Measurements from ENCODE around the gene USP5. TPM values are rescaled to one million over a fixed set of nuclear protein-coding genes. Genes with fewer than 3 reads are reported as not detected.

The USP5 gene
- total RNA-seq, 1 donor, result 84.0 TPM

DNA sequence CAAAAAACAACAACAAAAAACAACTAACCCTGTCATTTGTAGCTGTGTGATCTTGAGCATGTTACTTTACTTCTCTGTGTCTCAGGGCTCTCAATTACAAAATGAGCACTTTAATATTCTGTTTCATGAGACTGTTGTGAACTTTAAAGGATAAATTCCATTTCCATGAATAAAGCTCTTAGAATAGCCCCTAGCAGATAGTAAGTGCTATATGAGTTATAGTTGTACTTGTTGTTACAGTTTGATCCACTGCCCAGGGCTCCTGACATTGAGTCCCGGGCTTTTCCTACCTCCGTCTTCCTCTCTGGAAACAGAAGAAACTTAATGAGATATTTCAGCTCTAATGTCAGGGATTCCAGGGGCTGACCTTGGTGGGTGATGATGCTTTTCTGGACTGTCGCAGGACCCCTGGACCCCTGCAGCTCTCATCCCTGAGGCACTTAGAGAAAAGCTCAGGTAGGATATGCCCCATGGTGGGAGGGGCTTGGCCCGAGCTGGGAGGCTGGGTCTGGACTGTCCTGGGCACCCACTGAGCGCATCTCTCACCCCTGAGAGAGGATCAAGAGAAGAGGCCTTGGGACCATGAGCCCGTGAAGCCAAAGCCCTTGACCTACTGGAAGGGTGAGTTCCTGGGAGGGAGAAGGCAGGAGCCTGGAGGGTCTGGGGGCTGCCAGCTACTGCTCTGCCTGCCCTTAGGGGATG, 18.6 kb upstream of the USP5 start:
- no peak for DNase-seq (ENCODE audit: low read depth)
- TF ChIP-seq, protein P1, sequence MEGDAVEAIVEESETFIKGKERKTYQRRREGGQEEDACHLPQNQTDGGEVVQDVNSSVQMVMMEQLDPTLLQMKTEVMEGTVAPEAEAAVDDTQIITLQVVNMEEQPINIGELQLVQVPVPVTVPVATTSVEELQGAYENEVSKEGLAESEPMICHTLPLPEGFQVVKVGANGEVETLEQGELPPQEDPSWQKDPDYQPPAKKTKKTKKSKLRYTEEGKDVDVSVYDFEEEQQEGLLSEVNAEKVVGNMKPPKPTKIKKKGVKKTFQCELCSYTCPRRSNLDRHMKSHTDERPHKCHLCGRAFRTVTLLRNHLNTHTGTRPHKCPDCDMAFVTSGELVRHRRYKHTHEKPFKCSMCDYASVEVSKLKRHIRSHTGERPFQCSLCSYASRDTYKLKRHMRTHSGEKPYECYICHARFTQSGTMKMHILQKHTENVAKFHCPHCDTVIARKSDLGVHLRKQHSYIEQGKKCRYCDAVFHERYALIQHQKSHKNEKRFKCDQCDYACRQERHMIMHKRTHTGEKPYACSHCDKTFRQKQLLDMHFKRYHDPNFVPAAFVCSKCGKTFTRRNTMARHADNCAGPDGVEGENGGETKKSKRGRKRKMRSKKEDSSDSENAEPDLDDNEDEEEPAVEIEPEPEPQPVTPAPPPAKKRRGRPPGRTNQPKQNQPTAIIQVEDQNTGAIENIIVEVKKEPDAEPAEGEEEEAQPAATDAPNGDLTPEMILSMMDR (IDR thresholded peaks at IDR 0.05; ENCODE audit: insufficient read depth, low read length), result no peak
- H3K4me3 ChIP-seq (ENCODE audit: low read depth, low read length), result no peak overlapping the region

DNA sequence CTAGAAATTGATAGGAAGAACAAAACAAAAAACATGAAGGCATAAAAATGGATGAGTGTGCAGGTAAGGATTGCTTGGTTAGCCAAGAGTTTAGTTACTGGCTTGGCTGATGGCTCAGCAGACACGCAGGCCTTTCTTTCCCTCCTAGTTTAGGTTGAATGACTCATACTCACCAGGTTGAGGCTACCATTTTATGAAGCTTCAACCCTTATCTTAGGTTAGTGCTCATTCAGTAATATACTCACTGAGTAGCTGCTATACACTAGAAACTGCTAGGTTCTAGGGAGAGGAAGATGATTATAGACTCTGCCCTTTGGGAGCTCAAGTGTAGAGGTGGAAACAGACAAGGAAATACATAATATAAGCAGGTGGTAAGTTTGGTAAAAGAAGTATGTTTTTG, 17.7 kb upstream of the USP5 start:
- TF ChIP-seq, protein P1 (IDR thresholded peaks at IDR 0.05; ENCODE audit: insufficient read depth, low read length), result no peak
- H3K4me3 ChIP-seq (ENCODE audit: low read depth, low read length), result no peak overlapping the region
- no peak for DNase-seq (ENCODE audit: low read depth)

DNA sequence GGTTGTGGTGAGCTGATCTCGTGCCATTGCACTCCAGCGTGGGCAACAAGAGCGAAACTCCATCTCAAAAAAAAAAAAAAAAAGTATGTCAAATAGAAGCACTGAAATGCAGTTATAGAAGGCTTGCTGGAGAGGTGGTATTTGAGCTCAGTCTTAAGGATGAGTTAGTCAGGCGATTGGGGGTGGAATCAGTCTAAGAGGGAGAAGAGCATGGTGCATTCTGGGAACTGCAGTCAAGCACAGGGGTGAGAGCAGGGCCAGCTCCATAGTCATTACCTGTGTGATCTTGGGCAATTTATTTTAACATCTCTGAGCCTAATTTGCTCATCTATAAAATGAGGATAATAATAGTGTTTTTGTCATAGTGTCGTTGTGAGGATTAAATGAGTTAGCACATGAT, 17.1 kb upstream of the USP5 start:
- no peak overlapping the region for H3K4me3 ChIP-seq (ENCODE audit: low read depth, low read length)
- TF ChIP-seq, protein P1 (IDR thresholded peaks at IDR 0.05; ENCODE audit: insufficient read depth, low read length), result no peak
- no peak for DNase-seq (ENCODE audit: low read depth)

DNA sequence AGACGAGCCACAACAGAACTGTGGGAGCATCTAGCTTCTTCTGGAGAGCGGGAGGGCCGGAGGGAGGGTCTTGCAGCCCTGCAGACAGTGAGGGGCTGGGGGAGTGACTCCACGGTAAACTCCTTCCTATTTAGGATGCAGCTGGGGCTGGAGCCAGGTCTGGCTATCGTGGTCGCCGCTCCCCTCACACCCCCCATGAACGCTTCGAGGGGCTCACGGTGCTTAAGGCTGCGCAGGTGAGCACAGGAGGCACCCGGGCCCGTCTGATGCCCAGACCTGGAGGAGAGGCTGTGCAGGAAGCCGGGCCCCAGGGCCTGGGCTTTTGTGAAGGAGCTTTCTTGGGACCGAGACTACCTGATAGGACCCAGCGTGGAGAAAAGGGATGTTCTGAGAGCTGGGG, 15.1 kb upstream of the USP5 start:
- no peak for DNase-seq (ENCODE audit: low read depth)
- TF ChIP-seq, protein P1 (IDR thresholded peaks at IDR 0.05; ENCODE audit: insufficient read depth, low read length), result no peak
- H3K4me3 ChIP-seq (ENCODE audit: low read depth, low read length), result no peak overlapping the region

DNA sequence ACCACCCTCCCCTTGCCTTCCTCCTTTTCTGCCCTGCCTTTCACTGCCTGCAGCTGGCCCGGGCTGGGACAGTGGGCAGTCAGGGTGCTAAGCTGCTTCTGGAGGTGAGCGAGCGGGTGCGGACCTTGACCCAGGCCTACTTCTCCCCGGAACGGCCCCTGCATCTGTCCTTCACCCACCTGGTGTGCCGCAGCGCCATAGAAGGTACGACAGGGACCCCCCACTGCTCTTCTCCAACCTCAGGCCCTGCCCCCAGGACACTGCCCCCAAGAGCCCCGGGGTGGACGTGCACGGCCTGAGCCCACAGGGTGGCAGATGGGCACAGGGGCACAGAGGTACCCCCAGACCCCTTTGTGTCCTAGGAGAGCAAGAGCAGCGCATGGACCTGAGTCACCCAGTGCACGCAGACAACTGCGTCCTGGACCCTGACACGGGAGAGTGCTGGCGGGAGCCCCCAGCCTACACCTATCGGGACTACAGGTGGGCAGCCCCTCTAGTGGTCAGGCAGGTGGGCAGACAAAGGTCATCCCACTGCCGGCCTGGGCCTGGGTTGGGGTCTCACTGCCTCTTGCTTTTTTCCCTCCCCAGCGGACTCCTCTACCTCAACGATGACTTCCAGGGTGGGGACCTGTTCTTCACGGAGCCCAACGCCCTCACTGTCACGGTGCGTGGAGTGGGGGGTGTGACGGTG, 14.4 kb upstream of the USP5 start:
- no peak for DNase-seq (ENCODE audit: low read depth)
- H3K4me3 ChIP-seq (ENCODE audit: low read depth, low read length), result no peak overlapping the region
- TF ChIP-seq, protein P1 (IDR thresholded peaks at IDR 0.05; ENCODE audit: insufficient read depth, low read length), result no peak

DNA sequence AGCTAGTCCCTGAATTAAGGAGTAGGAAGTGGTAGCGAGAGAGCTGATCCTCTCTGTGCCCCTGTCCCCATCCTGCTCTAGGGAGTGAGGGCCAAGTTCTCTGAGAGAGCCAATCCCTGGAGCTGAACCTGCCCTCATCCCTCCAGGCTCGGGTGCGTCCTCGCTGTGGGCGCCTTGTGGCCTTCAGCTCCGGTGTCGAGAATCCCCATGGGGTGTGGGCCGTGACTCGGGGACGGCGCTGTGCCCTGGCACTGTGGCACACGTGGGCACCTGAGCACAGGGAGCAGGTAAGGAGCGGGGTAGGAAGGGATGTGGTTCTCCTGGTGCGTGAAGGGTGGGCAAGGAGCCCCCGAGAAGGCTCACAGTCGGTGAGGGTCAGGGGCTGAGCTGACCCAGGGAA, 13.1 kb upstream of the USP5 start:
- DNase-seq (ENCODE audit: low read depth), result no peak
- H3K4me3 ChIP-seq (ENCODE audit: low read depth, low read length), result no peak overlapping the region
- TF ChIP-seq, protein P1 (IDR thresholded peaks at IDR 0.05; ENCODE audit: insufficient read depth, low read length), result no peak

All from fibroblast of the aortic adventitia (primary cell).